PC-3 (cell line): Measurements from ENCODE around the gene ARHGAP15. TPM values are rescaled to one million over a fixed set of nuclear protein-coding genes. Genes with fewer than 3 reads are reported as not detected.

Experiments used
- ATAC-seq: fragments of 200-7000 bp; cut with Tn5 transposase; 2 replicates; pipeline ENCODE4 v1.9.1; 2020; ENCODE audit warnings: mild to moderate bottlenecking, moderate library complexity
- BruUV-seq: library from RNA; stranded (reverse); fragments of 400-500 nt; replicated peaks from 2 replicates; lab custom pipeline; 2021; lab: Mats Ljungman, UMichigan
- CTCF ChIA-PET: fragments of 300-600 bp; sonication (Branson Sonifier 250); formaldehyde crosslinking; loops from one replicate; lab custom pipeline; 2022; ENCODE audit warnings: antibody characterized with exemption; lab: Charles Lee
- POLR2A ChIA-PET: fragments of 300-600 bp; sonication (Branson Sonifier 250); formaldehyde crosslinking; loops from one replicate; lab custom pipeline; 2022; ENCODE audit warnings: antibody characterized with exemption; ENCODE audit not compliant: unreplicated experiment; lab: Charles Lee
- DNase-seq: peaks from one replicate; pipeline ENCODE4 v3.0.0-alpha.2; 2015
- H2AFZ ChIP-seq: fragments of 300-600 bp; sonication (generic); 2 replicates; pipeline ENCODE4 v1.6.0; 2016; ENCODE audit warnings: antibody characterized with exemption, low read length
- H3F3A ChIP-seq: fragments of 300-600 bp; sonication (generic); one replicate; pipeline ENCODE4 v1.6.0; 2017; ENCODE audit warnings: antibody characterized with exemption, low read length, control low read depth, mild to moderate bottlenecking; ENCODE audit not compliant: unreplicated experiment
- H3K27ac ChIP-seq: fragments of 300-600 bp; sonication (generic); 2 replicates; pipeline ENCODE4 v1.5.1; 2016; ENCODE audit warnings: mild to moderate bottlenecking, low read length
- H3K27me3 ChIP-seq: fragments of 300-600 bp; sonication (generic); 2 replicates; pipeline ENCODE4 v1.6.1; 2016; ENCODE audit warnings: low read length, mixed read lengths
- H3K36me3 ChIP-seq: fragments of 300-600 bp; sonication (generic); 2 replicates; pipeline ENCODE4 v1.6.1; 2016; ENCODE audit warnings: low read depth, mixed run types, low read length, mixed read lengths
- H3K4me1 ChIP-seq: fragments of 300-600 bp; sonication (generic); 2 replicates; pipeline ENCODE4 v1.5.1; 2016; ENCODE audit warnings: low read length; ENCODE audit not compliant: insufficient read depth
- H3K4me2 ChIP-seq: fragments of 300-600 bp; sonication (generic); 2 replicates; pipeline ENCODE4 v1.6.0; 2016; ENCODE audit warnings: low read length
- H3K4me3 ChIP-seq: fragments of 300-600 bp; sonication (generic); 2 replicates; pipeline ENCODE4 v1.5.1; 2016; ENCODE audit warnings: mild to moderate bottlenecking, low read length, mixed read lengths
- H3K79me2 ChIP-seq: fragments of 300-600 bp; sonication (generic); 2 replicates; pipeline ENCODE4 v1.6.1; 2017; ENCODE audit warnings: low read length, mixed read lengths
- H3K9ac ChIP-seq: fragments of 300-600 bp; sonication (generic); 2 replicates; pipeline ENCODE4 v1.6.0; 2016; ENCODE audit warnings: mild to moderate bottlenecking, low read length
- H3K9me2 ChIP-seq: fragments of 300-600 bp; sonication (generic); replicated peaks from 2 replicates; pipeline ENCODE4 v1.6.1; 2016; ENCODE audit warnings: mixed run types, low read length, mixed read lengths
- H3K9me3 ChIP-seq: fragments of 300-600 bp; sonication (generic); 2 replicates; pipeline ENCODE4 v1.6.1; 2016; ENCODE audit warnings: low read length, mixed read lengths
- H4K20me1 ChIP-seq: fragments of 300-600 bp; sonication (generic); 2 replicates; pipeline ENCODE4 v1.6.1; 2016; ENCODE audit warnings: low read length, mixed read lengths
- EZH2 ChIP-seq: fragments of 300-600 bp; sonication (generic); IDR thresholded peaks from one replicate; pipeline ENCODE4 v1.6.1; 2017; ENCODE audit warnings: antibody characterized with exemption, mild to moderate bottlenecking, low read length; ENCODE audit not compliant: unreplicated experiment
- EZH2phosphoT487 ChIP-seq: fragments of 300-600 bp; sonication (generic); IDR thresholded peaks from 2 replicates; pipeline ENCODE4 v1.6.1; 2018; ENCODE audit warnings: mild to moderate bottlenecking, antibody characterized with exemption, low read length, borderline replicate concordance
- intact Hi-C: fragments of 100-400 bp; cut with micrococcal nuclease; formaldehyde crosslinking; loops from 2 replicates; pipeline ENCODE4 v1.9.0; 2023
- total RNA-seq: library from RNA; depleted of rRNA; stranded (reverse); fragments of >200 nt; gene quantifications from 2 replicates; pipeline ENCODE4 v1.2.3, GENCODE V29; 2014
- TF ChIP-seq, protein P1 (sequence below): fragments of 300-600 bp; sonication (generic); conservative IDR thresholded peaks from 2 replicates; pipeline ENCODE4 v1.5.1; 2017; ENCODE audit warnings: antibody characterized with exemption, low read depth, mild to moderate bottlenecking, low read length

ARHGAP15 gene
- total RNA-seq, 1 experiment from 2014 or later: not detected

DNA sequence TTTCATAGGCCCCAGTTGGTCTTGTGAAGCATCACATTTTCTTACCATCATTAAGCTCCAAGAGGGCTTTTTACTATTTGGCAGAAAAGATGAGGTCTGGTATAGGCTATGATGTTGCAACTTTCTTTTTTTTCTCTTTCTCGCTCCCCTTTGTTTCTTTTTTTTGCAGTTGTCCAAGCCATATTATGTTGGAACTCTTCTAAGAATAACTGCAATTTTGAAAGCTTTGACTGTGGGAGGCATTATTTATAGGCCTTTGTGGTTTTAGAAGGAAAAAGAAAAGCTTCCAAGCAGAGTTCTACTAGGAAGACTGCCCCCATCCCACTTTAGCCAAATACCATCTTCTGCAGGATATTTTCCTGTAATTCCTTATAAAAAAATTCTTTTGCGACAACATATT is 571.6 kb downstream of the ARHGAP15 start:
- ATAC-seq (no peak), DNase-seq (no peak)
- Histone ChIP-seq H3K27ac (no peak overlapping the region), H3K9ac (no peak overlapping the region), H3K4me3 (no peak overlapping the region), H3K4me2 (no peak overlapping the region), H3K9me2 (no peaks in the 10 kb centered on the region), H3K36me3 (no peaks in the 10 kb centered on the region), H4K20me1 (no peaks in the 10 kb centered on the region), H3F3A (no peaks in the 10 kb centered on the region), H3K27me3 (no peaks in the 10 kb centered on the region), H3K9me3 (no peaks in the 10 kb centered on the region), H3K4me1 (peaks cover 16% of the 10 kb centered on the region), H3K79me2 (no peaks in the 10 kb centered on the region), H2AFZ (no peak overlapping the region)
- intact Hi-C loops: no loop called here
- ChIA-PET CTCF (no interaction called here), POLR2A (no interaction called here)
- BruUV-seq: no TSS peak
- TF ChIP-seq EZH2phosphoT487: no peak
- no peak for TF ChIP-seq EZH2
- TF ChIP-seq, protein P1, sequence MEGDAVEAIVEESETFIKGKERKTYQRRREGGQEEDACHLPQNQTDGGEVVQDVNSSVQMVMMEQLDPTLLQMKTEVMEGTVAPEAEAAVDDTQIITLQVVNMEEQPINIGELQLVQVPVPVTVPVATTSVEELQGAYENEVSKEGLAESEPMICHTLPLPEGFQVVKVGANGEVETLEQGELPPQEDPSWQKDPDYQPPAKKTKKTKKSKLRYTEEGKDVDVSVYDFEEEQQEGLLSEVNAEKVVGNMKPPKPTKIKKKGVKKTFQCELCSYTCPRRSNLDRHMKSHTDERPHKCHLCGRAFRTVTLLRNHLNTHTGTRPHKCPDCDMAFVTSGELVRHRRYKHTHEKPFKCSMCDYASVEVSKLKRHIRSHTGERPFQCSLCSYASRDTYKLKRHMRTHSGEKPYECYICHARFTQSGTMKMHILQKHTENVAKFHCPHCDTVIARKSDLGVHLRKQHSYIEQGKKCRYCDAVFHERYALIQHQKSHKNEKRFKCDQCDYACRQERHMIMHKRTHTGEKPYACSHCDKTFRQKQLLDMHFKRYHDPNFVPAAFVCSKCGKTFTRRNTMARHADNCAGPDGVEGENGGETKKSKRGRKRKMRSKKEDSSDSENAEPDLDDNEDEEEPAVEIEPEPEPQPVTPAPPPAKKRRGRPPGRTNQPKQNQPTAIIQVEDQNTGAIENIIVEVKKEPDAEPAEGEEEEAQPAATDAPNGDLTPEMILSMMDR: no peak

DNA sequence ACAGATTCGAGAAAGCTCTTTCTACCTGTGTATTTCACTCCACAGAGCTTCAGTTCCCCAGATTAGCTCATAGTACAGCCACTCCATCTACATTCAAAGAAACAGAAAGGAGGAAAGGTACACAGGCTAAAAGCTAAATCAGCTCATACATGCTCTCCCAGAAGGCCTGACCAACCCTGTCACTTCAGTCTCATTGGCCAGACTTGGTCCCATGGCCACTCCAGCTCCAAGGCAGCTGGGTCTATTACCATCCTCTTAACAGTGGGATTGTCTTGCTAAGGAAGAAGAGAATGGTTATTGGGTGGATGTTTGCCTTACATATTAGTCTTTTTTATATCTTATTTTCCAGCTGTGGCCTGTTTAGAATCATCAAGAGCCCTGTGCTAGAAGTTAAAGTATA is 572.6 kb downstream of the ARHGAP15 start:
- Histone ChIP-seq H3K4me2 (no peak overlapping the region), H3K27me3 (no peaks in the 10 kb centered on the region), H3K9me3 (no peaks in the 10 kb centered on the region), H3K9me2 (no peaks in the 10 kb centered on the region), H3K9ac (no peak overlapping the region), H3K4me1 (peaks cover 21% of the 10 kb centered on the region), H2AFZ (no peak overlapping the region), H3K36me3 (no peaks in the 10 kb centered on the region), H3K27ac (no peak overlapping the region), H3K4me3 (no peak overlapping the region), H3F3A (no peaks in the 10 kb centered on the region), H3K79me2 (no peaks in the 10 kb centered on the region), H4K20me1 (no peaks in the 10 kb centered on the region)
- intact Hi-C loops: no loop called here
- ATAC-seq (no peak), DNase-seq (no peak)
- ChIA-PET POLR2A (no interaction called here), CTCF (no interaction called here)
- no TSS peak for BruUV-seq
- TF ChIP-seq EZH2phosphoT487 (no peak), EZH2 (no peak)
- TF ChIP-seq, protein P1: no peak

DNA sequence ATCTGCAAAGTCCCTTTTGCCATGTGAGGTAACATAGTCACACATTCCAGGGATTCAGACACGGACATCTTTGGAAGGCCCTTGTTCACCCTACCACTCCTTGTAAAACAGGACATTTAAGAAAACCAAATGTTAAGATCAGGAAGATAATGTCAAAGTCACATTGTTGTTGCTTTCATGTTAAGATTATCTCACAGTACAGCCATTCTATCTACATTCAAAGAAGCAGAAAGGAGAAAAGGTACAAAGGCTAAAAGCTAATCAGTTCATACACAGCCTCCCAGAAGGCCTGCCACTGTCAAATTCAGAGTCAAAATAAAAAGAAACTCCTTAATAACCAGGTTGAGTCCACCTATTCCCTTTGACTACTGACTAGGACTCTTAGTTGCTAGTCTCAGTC is 573.7 kb downstream of the ARHGAP15 start:
- H3K4me1 ChIP-seq: peaks cover 21% of the 10 kb centered on the region
- H3K36me3 ChIP-seq: no peaks in the 10 kb centered on the region
- ChIA-PET CTCF (no interaction called here), POLR2A (no interaction called here)
- H3K27ac ChIP-seq: no peak overlapping the region
- BruUV-seq: no TSS peak
- no peaks in the 10 kb centered on the region for H3F3A ChIP-seq
- no peaks in the 10 kb centered on the region for H3K9me2 ChIP-seq
- H3K9me3 ChIP-seq: no peaks in the 10 kb centered on the region
- ATAC-seq (no peak), DNase-seq (no peak)
- TF ChIP-seq EZH2phosphoT487 (no peak), EZH2 (no peak)
- TF ChIP-seq, protein P1: no peak
- intact Hi-C loops: no loop called here
- H3K27me3 ChIP-seq: no peaks in the 10 kb centered on the region
- H2AFZ ChIP-seq: no peak overlapping the region
- no peak overlapping the region for H3K9ac ChIP-seq
- H3K4me3 ChIP-seq: no peak overlapping the region
- H4K20me1 ChIP-seq: no peaks in the 10 kb centered on the region
- H3K79me2 ChIP-seq: no peaks in the 10 kb centered on the region
- no peak overlapping the region for H3K4me2 ChIP-seq
